Esophagus muscularis mucosa (tissue), 4 donors: ENCODE measurements around the gene PRKD1. TPM values are rescaled to one million over a fixed set of nuclear protein-coding genes. Genes with fewer than 3 reads are reported as not detected.

Experiments used
- DNase-seq: peaks from one replicate; pipeline ENCODE4 v3.0.0-alpha.2; 2017; ENCODE audit errors: extremely low spot score
- H3K27ac ChIP-seq, 4 donors: fragments of 200-600 bp; sonication (generic); replicated peaks in 1 of 4; 1 replicate in 3 of 4; 2 replicates in 1 of 4; pipeline ENCODE4 v1.5.1; 2016 to 2019; ENCODE audit warnings: mild to moderate bottlenecking in 1 of 4
- H3K27me3 ChIP-seq, 4 donors: fragments of 200-600 bp; sonication (generic); one replicate each; pipeline versions ENCODE4 v1.5.1 to v1.6.0; 2016 to 2019
- H3K36me3 ChIP-seq, 4 donors: fragments of 200-600 bp; sonication (generic); one replicate each; pipeline ENCODE4 v1.5.1; 2016 to 2019
- H3K4me1 ChIP-seq, 4 donors: fragments of 200-600 bp; sonication (generic); one replicate each; pipeline ENCODE4 v1.5.1; 2016 to 2019
- H3K4me3 ChIP-seq, 4 donors: fragments of 200-600 bp; sonication (generic); 1 replicate in 2 of 4; 2 replicates in 2 of 4; pipeline ENCODE4 v1.5.1; 2016 to 2019; ENCODE audit warnings: mild to moderate bottlenecking in 4 of 4, moderate library complexity in 1 of 4
- H3K9me3 ChIP-seq, 4 donors: fragments of 200-600 bp; sonication (generic); 1 replicate in 3 of 4; 2 replicates in 1 of 4; pipeline ENCODE4 v1.5.1; 2016 to 2019
- CTCF ChIP-seq, 3 experiments: fragments of 200-600 bp in 2 of 3; fragments of 450-650 bp in 1 of 3; sonication (generic) in 2 of 3; IDR thresholded peaks; one replicate each; pipeline ENCODE4 v1.5.1; 2017 to 2019; ENCODE audit warnings: antibody characterized with exemption in 3 of 3, mild to moderate bottlenecking in 2 of 3, moderate library complexity in 1 of 3
- EP300 ChIP-seq: sonication (generic); formaldehyde crosslinking; IDR thresholded peaks from one replicate; pipeline ENCODE4 v1.6.1; 2017; ENCODE audit warnings: antibody characterized with exemption
- POLR2A ChIP-seq: fragments of 450-650 bp; IDR thresholded peaks from one replicate; pipeline ENCODE4 v1.6.1; 2017; ENCODE audit warnings: antibody characterized with exemption, moderate library complexity, mild to moderate bottlenecking, low read depth
- POLR2AphosphoS5 ChIP-seq, 2 donors: sonication (generic); formaldehyde crosslinking; IDR thresholded peaks; one replicate each; pipeline ENCODE4 v1.6.1; 2017; ENCODE audit warnings: antibody characterized with exemption in 2 of 2
- WGBS: methylation state at CpG from one replicate; pipeline ENCODE4 v1.1.5; 2018; 5-methylcytosine and 5-hydroxymethylcytosine counted together
- intact Hi-C: fragments of 100-400 bp; cut with DNase I; formaldehyde crosslinking; loops from one replicate; pipeline ENCODE4 v1.15.1; 2023
- total RNA-seq, 4 donors: library from RNA; depleted of rRNA; stranded (reverse); fragments of >200 nt; gene quantifications; one replicate each; pipeline versions ENCODE4 v1.1.0 to v1.2.1, GENCODE V29; 2016

Gene PRKD1
- total RNA-seq, 4 donors from 2014 or later: 10.4 to 18.7 (median 14.0) TPM

- no peaks in the 10 kb centered on the region for H3K27me3 ChIP-seq
- intact Hi-C loops: no loop called here
- no peak overlapping the region for H3K4me3 ChIP-seq
- H3K9me3 ChIP-seq: no peaks in the 10 kb centered on the region
- no peak overlapping the region for H3K27ac ChIP-seq
- H3K36me3 ChIP-seq: no peaks in the 10 kb centered on the region
- no peaks in the 10 kb centered on the region for H3K4me1 ChIP-seq
- TF ChIP-seq POLR2AphosphoS5 (IDR thresholded peaks at IDR 0.05) (no peak), EP300 (no peak), CTCF (IDR thresholded peaks at IDR 0.05) (no peak), POLR2A (no peak)
- no peak for DNase-seq
- 78% methylated on average over 5 of the region's 5 CpGs for WGBS
These were observed 41.7 kb downstream of the PRKD1 start for GRCh38 chr14:29885988-29886387.

GRCh38 chr14:29868000-29868399, 59.6 kb downstream of the PRKD1 start:
- Histone ChIP-seq H3K9me3 (no peaks in the 10 kb centered on the region), H3K36me3 (no peaks in the 10 kb centered on the region), H3K4me1 (peaks cover 0 to under 1% (median 0%) of the 10 kb centered on the region in 4 donors), H3K4me3 (no peak overlapping the region), H3K27ac (no peak overlapping the region), H3K27me3 (no peaks in the 10 kb centered on the region)
- WGBS: 47% methylated on average over 3 of the region's 3 CpGs
- TF ChIP-seq POLR2AphosphoS5 (IDR thresholded peaks at IDR 0.05): no peak
- no peak for TF ChIP-seq POLR2A
- TF ChIP-seq CTCF (IDR thresholded peaks at IDR 0.05): no peak
- no peak for TF ChIP-seq EP300
- no peak for DNase-seq
- intact Hi-C loops: no loop called here

GRCh38 chr14:29865299-29865698, 62.3 kb downstream of the PRKD1 start:
- TF ChIP-seq POLR2AphosphoS5 (IDR thresholded peaks at IDR 0.05) (no peak), EP300 (no peak), CTCF (IDR thresholded peaks at IDR 0.05) (no peak), POLR2A (no peak)
- intact Hi-C loops: no loop called here

GRCh38 chr14:29861996-29862395, 65.7 kb downstream of the PRKD1 start:
- 83% methylated on average over 2 of the region's 2 CpGs for WGBS
- Histone ChIP-seq H3K4me1 (peaks cover 0 to 12% (median 3%) of the 10 kb centered on the region in 4 donors), H3K27ac (no peak overlapping the region), H3K36me3 (no peaks in the 10 kb centered on the region), H3K9me3 (no peaks in the 10 kb centered on the region), H3K4me3 (no peak overlapping the region), H3K27me3 (no peaks in the 10 kb centered on the region)
- no peak for DNase-seq
- no peak for TF ChIP-seq CTCF (IDR thresholded peaks at IDR 0.05)
- TF ChIP-seq POLR2A: no peak
- TF ChIP-seq POLR2AphosphoS5 (IDR thresholded peaks at IDR 0.05): no peak
- no peak for TF ChIP-seq EP300
- intact Hi-C loops: no loop called here

More at GRCh38 chr14:29865299-29865698, 62.3 kb downstream of the PRKD1 start:
- no peaks in the 10 kb centered on the region for H3K36me3 ChIP-seq
- no peak overlapping the region for H3K27ac ChIP-seq
- DNase-seq: no peak
- no peak overlapping the region for H3K4me3 ChIP-seq
- 84% methylated on average over 2 of the region's 2 CpGs for WGBS
- no peaks in the 10 kb centered on the region for H3K9me3 ChIP-seq
- H3K4me1 ChIP-seq: peaks cover 0 to 12% (median 3%) of the 10 kb centered on the region in 4 donors
- no peaks in the 10 kb centered on the region for H3K27me3 ChIP-seq

- Histone ChIP-seq H3K4me1 (peaks cover 0 to 12% (median 3%) of the 10 kb centered on the region in 4 donors), H3K27me3 (no peaks in the 10 kb centered on the region), H3K36me3 (no peaks in the 10 kb centered on the region), H3K27ac (no peak overlapping the region), H3K9me3 (no peaks in the 10 kb centered on the region), H3K4me3 (no peak overlapping the region)
- no peak for TF ChIP-seq CTCF (IDR thresholded peaks at IDR 0.05)
- no peak for TF ChIP-seq EP300
- TF ChIP-seq POLR2AphosphoS5 (IDR thresholded peaks at IDR 0.05): no peak
- TF ChIP-seq POLR2A: no peak
- intact Hi-C loops: no loop called here
- DNase-seq: no peak
- WGBS: 73% methylated on average over 3 of the region's 3 CpGs
These were observed 69.3 kb downstream of the PRKD1 start for GRCh38 chr14:29858299-29858698.
